IPS DF 19.7 (cell line): ENCODE data around the gene SUSD1.

ENCODE experiments used
- DNase-seq: peaks from one replicate; pipeline ENCODE4 v3.0.0-alpha.2; 2013; ENCODE audit warnings: low read depth, low spot score

SUSD1 gene

DNA sequence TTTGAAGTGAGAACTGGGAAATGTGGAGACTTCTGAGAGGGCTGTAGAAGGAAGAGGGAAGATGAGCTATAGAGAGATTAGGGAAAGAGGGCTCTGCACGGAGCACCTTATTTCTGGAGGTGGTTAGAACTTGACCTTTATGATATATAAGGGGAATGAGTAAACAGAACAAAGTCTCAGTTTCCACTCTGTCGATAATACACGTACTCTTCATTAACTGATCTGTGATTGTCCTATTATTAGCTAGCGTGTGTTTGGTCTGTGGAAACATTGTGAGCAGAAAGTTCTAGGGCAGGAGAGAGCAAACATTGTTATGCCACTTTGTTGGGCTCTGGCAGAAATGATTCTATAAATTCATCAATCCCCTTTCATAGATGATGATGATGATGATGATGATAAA, 159.9 kb downstream of the SUSD1 start:
- DNase-seq, result no peak

DNA sequence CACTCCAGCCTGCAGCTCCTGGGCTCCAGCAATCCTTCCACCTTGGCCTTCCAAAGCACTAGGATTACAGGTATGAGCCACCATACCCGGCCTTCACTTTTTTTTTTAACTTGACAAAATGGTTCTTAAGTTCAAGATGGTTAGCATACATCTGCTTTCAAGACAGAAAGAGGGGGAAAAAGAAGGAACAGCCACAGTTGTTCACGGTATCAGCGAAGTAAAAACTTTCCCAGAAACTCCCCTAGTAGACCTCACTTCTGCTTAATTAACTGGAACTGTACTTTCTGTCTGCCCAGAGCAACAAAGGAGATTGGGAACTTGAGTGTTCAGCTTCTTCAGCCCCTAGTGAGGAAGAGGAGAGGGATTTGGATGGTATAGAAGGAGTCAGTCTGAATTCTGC, 161.8 kb downstream of the SUSD1 start:
- DNase-seq, result no peak

DNA sequence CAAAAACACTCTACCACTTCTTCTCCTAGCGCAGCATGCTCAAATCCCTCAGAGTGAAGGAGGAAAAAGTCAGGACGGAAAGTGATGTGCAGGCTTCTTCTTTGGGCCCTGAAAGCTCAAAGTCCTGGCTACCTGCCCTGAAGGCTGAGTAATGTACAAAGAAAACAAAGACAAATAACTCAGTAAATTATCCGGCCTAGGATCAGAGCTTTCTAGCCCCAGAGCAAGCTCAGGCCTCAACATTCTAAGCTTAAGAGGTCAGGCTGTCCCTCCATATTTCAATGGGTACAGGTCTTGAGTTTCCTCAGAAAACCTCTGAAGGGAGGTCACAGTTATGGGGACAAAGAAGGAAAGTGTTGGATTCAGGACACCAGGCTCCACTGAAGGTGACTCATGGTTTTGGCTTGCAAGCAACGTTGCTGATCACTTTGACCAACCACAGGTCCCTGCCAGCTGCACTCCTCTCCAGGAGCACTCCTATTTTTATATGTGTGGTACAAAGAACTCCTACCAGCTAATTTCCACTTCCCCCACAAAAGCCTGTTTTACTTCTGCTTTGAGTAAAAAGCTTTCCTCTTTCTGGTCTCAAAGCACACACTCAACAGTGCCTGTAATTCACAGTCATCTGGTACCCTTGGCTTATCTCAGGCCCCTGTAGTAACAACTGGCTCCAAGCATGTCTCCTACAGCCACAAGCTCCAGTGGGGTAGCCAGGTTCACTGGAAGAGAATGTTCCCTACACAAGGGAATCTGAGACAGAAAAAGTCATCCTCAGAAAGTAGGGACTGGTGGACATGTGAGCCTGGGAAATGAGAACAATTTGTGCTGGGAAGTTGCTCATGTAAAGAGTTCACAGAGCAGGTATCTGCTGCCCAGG, 162.8 kb downstream of the SUSD1 start:
- no peak for DNase-seq

DNA sequence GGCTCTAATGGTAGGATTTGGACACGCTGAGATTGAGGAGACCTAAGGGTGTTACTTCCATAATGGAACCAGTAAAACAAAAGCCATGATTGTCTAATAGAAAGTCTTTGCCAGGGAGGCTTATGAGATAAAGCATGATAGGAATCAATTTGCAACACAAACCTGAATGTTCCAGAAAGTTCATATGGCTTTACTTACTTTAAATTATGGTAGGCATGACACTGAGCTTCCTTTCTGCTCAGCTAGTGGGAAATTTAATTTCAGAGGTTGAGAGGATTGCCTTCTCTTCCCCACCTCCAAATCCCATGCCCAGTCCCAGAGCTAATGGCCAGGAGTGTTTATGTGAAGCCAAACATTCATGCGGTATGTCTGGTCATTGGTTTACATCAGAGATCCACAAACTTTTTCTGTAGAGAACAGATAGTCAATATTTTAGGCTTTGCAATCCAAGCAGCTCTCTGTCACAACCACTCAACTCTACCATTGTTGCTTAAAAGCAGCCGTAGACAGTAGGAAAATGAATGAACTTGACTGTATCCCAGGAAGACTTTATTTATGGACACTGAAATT, 164.0 kb downstream of the SUSD1 start:
- DNase-seq, result no peak

DNA sequence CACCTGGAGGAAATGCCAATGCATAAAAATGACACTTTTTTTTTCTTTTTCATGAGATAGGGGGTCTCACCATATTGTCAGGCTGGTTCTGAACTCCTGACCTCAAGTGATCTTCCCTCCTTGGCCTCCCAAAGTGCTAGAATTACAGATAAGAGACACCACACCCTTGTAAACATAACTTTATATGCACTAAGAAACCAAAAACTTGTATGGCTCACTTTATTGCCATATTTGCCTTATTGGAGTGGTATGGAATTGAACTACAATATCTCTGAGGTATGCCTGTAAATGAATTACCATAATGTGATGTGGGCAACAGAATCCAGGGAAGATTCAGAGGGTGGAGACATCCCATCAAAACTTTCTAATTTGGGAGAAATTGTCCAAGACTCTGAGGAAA, 164.6 kb downstream of the SUSD1 start:
- no peak for DNase-seq

GRCh38 chr9:112009656-112010055, 165.4 kb downstream of the SUSD1 start:
- no peak for DNase-seq

DNA sequence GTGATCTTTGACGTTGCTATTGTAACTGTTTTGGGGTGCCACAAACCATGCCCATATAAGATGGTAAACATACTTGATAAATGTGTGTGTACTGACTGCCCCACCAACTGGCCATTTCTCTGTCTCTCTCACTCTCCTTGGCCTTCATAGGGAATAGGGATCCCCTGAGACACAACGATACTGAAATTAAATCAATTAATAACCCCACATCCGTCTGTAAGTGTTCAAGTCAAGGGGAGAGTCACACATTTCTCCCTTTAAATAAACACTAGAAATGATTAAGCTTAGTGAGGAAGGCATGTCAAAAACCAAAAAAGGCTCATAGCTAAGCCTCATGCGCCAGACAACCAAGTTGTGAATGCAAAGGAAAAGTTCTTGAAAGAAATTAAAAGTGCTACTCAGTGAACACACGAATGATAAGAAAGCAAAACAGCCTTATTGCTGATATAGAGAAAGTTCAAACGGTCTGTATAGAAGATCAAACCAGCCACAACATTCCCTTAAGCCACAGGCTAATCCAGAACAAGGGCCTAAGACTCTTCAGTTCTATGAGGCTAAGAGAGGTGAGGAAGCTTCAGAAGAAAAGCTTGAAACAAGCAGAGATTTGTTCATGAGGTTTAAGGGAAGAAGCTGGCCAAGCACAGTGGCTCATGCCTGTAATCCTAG, 167.4 kb downstream of the SUSD1 start:
- no peak for DNase-seq

DNA sequence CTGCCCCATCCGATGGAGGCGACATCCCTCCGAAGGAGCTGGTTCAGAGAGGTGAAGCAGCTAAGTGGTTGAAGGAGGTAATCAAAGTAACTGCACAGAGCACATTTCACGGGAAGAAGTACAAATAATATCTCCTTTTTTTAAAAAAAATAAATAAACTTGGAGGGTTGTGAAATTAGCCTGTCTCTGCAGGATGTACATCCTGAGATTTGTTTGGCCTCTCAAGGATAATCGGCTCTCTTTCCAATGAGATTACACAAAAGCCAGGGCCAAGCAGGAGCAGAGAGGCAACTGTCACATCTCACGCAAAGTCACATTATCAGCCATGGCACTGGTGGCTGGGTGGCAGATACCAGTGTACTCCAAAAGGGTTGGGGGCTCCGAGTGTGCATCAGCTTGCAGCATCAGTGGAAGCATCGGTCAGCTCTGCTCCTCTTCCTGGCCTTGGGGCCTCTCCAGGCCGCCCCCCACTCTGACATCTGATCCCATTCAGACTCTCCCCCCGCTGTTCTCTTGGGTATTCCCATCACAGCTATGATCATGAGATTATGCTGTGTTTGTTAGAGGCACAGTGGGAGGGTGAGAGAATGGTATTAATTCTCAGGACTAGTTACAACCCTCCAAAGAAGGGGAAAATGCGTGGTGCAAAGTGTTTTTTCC, 168.6 kb downstream of the SUSD1 start:
- DNase-seq, result no peak

DNA sequence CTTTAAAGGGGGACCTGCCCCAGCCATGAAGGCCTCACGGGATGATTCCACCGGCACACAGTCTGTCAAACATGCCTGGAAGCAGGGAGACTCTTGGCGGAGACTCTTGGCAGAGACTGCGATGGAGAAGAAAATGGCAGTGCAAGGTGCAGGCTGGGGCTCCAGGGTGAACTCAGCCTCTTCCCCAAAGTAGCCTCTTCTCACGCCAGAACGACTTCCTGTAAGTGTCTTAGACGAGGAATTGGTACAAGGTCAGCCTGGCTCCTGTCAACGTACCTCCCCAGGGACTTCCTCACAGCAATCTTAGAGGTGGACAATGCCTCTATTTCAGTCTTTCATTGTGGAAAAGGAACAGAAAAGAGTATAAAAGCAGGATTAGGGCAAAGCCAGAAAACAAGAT, 169.2 kb downstream of the SUSD1 start:
- DNase-seq, result no peak

DNA sequence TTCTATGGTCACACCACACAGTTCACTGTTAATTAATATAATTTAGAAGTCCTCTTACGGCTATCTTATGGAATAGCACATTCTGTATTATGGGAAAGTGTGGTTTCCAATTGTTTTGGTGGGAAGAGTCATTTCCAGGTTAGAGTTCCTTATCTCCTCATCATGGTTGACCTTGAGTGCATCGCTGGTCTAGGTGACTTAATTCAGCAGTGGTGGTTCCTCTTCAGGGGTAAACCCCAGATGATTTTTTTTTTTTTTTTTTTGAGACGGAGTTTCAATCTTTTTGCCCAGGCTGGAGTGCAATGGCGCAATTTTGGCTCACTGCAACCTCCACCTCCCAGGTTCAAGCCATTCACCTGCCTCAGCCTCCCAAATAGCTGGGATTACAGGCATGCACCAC, 171.6 kb downstream of the SUSD1 start:
- DNase-seq, result no peak

GRCh38 chr9:112002847-112003457, 172.1 kb downstream of the SUSD1 start:
- no peak for DNase-seq

- no peak for DNase-seq
These were observed 172.8 kb downstream of the SUSD1 start for GRCh38 chr9:112002131-112002846.

DNA sequence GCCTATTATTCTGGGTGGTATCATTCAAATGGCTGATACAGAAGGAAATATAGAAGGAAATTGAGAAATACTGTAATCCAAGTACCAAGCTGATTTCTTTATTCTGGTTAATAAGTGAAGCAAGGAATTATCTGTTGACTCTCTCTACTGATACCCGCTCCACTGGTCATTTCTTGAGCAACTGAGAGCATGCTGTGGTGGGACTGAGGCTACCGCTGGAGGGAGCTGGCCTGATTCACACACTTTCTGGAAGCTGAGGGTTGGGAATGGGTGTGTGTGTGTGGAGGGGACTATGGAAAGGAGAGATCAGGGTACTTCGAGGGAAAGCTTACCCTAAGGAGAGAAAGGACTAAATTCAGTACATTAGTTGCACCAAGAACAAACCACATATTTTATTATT, 174.4 kb downstream of the SUSD1 start:
- no peak for DNase-seq

DNA sequence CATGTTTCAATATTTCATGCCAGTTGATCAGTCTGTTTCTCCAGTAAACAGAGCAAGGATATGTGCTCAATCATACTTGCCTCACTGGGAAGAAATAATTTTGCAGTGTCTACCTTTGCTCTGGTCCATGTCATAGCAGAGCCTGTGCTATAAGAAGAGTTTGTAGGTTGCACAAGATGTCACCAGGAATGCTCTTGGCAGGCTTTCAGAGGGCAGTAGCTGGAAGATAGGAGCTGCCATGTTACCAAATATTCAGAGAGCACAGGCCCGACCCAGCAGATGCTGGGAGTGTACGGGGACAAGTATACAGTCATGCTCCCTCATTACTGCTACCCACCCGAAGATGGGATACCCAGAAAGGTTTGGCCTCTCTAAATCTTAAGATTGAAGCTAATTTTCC, 175.8 kb downstream of the SUSD1 start:
- no peak for DNase-seq

DNA sequence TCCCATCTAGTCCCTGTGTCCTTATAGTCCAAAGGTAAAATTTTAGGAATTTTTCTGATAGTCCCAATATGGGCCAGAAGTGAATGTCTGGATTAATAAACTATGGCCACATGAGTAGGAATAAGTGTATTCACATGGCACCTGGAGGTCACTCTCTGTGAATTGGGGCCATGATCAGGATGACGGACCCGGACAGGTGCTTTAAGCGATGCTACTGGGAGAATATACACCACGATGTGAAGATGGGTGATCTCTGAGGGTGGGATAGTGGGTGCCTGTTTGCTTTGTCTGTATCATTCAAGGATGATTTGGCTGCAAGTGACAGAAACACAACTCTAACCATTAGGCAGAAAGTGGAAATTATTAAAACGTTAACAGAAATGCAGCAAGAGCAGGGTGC, 177.3 kb downstream of the SUSD1 start:
- DNase-seq, result no peak

DNA sequence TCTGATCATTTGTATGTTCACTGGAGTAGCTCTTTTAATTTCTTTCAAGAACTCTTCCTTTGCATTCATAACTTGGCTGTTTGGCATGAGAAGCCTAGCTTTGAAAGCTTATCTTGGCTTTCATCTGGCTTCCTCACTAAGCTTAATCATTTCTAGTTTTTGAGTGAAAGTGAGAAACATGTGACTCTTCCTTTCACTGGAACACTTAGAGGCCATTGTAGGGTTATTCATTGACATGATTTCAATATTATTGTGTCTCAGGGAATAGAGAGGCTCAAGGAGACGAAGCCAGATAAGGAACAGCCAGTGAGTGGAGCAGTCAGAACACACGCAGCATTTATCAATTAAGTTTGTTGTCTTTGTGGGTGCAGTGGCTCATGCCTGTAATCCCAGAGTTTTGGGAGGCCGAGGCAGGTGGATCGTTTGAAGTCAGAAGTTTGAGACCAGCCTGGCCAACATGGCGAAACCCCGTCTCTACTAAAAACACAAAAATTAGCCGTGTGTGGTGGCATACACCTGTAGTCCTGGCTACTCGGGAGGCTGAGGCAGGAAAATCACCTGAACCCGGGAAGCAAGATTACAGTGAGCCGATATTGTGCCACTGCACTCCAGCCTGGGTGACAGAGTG, 180.2 kb downstream of the SUSD1 start:
- no peak for DNase-seq

DNA sequence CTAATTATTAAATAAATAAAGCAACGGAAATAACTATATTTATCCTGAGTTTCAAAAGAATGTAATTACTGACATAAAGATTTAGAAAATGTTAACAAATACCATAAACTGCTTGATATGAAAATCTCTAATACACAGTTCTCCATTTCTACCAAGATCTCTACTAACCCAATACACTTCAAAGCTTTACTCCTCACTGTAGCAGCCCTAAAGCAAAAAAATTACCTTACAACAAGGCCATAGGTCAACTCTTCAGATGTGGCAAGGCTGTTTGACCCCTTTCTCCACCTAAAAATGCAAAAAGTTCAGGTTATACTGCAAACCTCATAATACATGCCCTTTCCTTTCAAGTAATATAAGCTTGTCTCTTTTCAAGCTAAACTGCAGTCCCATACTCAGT, 181.8 kb downstream of the SUSD1 start:
- DNase-seq, result no peak

- no peak for DNase-seq
These were observed 182.6 kb downstream of the SUSD1 start for GRCh38 chr9:111992523-111992922.

DNA sequence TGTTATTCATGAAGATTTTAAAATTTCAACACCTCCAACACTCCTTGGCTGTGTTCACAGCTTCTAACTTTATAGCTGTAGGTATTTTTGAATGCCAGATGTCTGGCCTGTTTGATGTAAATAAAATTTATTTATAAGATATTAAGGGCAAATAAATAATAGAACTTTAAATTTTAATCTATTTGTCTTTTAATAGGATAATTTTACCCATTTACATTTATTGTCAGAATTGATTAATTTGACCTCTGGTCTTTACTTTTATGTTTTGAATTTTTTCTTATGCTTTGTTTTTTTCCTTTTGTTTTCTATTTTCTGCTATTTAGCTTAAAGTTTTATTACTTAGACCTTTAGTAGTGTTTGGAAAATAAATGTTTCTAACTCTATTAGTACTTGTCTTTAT, 183.9 kb downstream of the SUSD1 start:
- no peak for DNase-seq
